ENCODE results near the gene OCA2. TPM values are rescaled to one million over a fixed set of nuclear protein-coding genes. Genes with fewer than 3 reads are reported as not detected.
A peak's percentile ranks its signal among the peaks of the same experiment; 100 is the strongest.
"Not testable (repeated sequence)": the region's sequence is repeated elsewhere in the genome, so short reads cannot be mapped to it uniquely, and the experiment has no call there.

Gene OCA2
- total RNA-seq, 1 donor from 2014 or later: 25.7 TPM

GRCh38 chr15:27767918-27768640, 331.0 kb downstream of the OCA2 start:
- DNase-seq: no peak

- DNase-seq: not testable (repeated sequence)
Measured at GRCh38 chr15:27767430-27767829, 331.7 kb downstream of the OCA2 start.

GRCh38 chr15:27764339-27764738, 334.8 kb downstream of the OCA2 start:
- DNase-seq: no peak

- no peak for DNase-seq
Measured at GRCh38 chr15:27763514-27763913, 335.6 kb downstream of the OCA2 start.

- no peak for DNase-seq
Measured at GRCh38 chr15:27762471-27762870, 336.6 kb downstream of the OCA2 start.

GRCh38 chr15:27757052-27757451, 342.1 kb downstream of the OCA2 start:
- DNase-seq: no peak

GRCh38 chr15:27752691-27753090, 346.4 kb downstream of the OCA2 start:
- no peak for DNase-seq

- no peak for DNase-seq
Measured at GRCh38 chr15:27747997-27748396, 351.1 kb downstream of the OCA2 start.

GRCh38 chr15:27746401-27746955, 352.6 kb downstream of the OCA2 start:
- no peak for DNase-seq

- no peak for DNase-seq
Measured at GRCh38 chr15:27744641-27745040, 354.5 kb downstream of the OCA2 start.

- DNase-seq: no peak
Measured at GRCh38 chr15:27743638-27744037, 355.5 kb downstream of the OCA2 start.

- peak; percentile 41 for DNase-seq
Measured at GRCh38 chr15:27742751-27743477, 356.2 kb downstream of the OCA2 start.

GRCh38 chr15:27741226-27741860, 357.8 kb downstream of the OCA2 start:
- DNase-seq: no peak

- no peak for DNase-seq
Measured at GRCh38 chr15:27734785-27735495, 364.2 kb downstream of the OCA2 start.

GRCh38 chr15:27731776-27732175, 367.3 kb downstream of the OCA2 start:
- DNase-seq: no peak

GRCh38 chr15:27730868-27731267, 368.2 kb downstream of the OCA2 start:
- no peak for DNase-seq

GRCh38 chr15:27725731-27726130, 373.4 kb downstream of the OCA2 start:
- no peak for DNase-seq

GRCh38 chr15:27723821-27724220, 375.3 kb downstream of the OCA2 start:
- DNase-seq: no peak

- DNase-seq: no peak
Measured at GRCh38 chr15:27722102-27722501, 377.0 kb downstream of the OCA2 start.

- DNase-seq: no peak
Measured at GRCh38 chr15:27714675-27715074, 384.4 kb downstream of the OCA2 start.

GRCh38 chr15:27713850-27714249, 385.3 kb downstream of the OCA2 start:
- DNase-seq: not testable (repeated sequence)

GRCh38 chr15:27707257-27707656, 391.9 kb downstream of the OCA2 start:
- no peak for DNase-seq
